ENCODE data around the gene PALS1.
"Not testable (repeated sequence)": the region's sequence is repeated elsewhere in the genome, so short reads cannot be mapped to it uniquely, and the experiment has no call there.

PALS1 gene

GRCh38 chr14:67253076-67253635 lies 11.9 kb downstream of the PALS1 start:
- in situ Hi-C loops (cut with MboI; ENCODE audit: low sequenced_read_pairs): no loop called here

- in situ Hi-C loops (cut with MboI; ENCODE audit: low sequenced_read_pairs): no loop called here
Observed at GRCh38 chr14:67257906-67258305, 16.7 kb downstream of the PALS1 start.

- in situ Hi-C loops (cut with MboI; ENCODE audit: low sequenced_read_pairs): no loop called here
Observed at GRCh38 chr14:67260965-67261364, 19.7 kb downstream of the PALS1 start.

GRCh38 chr14:67263499-67264149 lies 22.4 kb downstream of the PALS1 start:
- in situ Hi-C loops (cut with MboI; ENCODE audit: low sequenced_read_pairs): no loop called here

- in situ Hi-C loops (cut with MboI; ENCODE audit: low sequenced_read_pairs): no loop called here
Observed at GRCh38 chr14:67265131-67265530, 23.9 kb downstream of the PALS1 start.

GRCh38 chr14:67267576-67268328 lies 26.5 kb downstream of the PALS1 start:
- in situ Hi-C loops (cut with MboI; ENCODE audit: low sequenced_read_pairs): no loop called here

- in situ Hi-C loops (cut with MboI; ENCODE audit: low sequenced_read_pairs): no loop called here
Observed at GRCh38 chr14:67268426-67269150, 27.4 kb downstream of the PALS1 start.

- in situ Hi-C loops (cut with MboI; ENCODE audit: low sequenced_read_pairs): no loop called here
Observed at GRCh38 chr14:67269298-67270060, 28.2 kb downstream of the PALS1 start.

GRCh38 chr14:67270145-67270753 lies 29.0 kb downstream of the PALS1 start:
- in situ Hi-C loops (cut with MboI; ENCODE audit: low sequenced_read_pairs): no loop called here

- in situ Hi-C loops (cut with MboI; ENCODE audit: low sequenced_read_pairs): no loop called here
Observed at GRCh38 chr14:67270933-67271332, 29.7 kb downstream of the PALS1 start.

- in situ Hi-C loops (cut with MboI; ENCODE audit: low sequenced_read_pairs): not testable (repeated sequence)
Observed at GRCh38 chr14:67273281-67273680, 32.0 kb downstream of the PALS1 start.

GRCh38 chr14:67276131-67276530 lies 34.9 kb downstream of the PALS1 start:
- in situ Hi-C loops (cut with MboI; ENCODE audit: low sequenced_read_pairs): no loop called here

- in situ Hi-C loops (cut with MboI; ENCODE audit: low sequenced_read_pairs): no loop called here
Observed at GRCh38 chr14:67280506-67280905, 39.3 kb downstream of the PALS1 start.

- in situ Hi-C loops (cut with MboI; ENCODE audit: low sequenced_read_pairs): no loop called here
Observed at GRCh38 chr14:67285876-67286452, 44.7 kb downstream of the PALS1 start.
